Posterior cingulate gyrus (tissue), 11 donors: ENCODE results near the gene MINDY4.

Experiments used
- DNase-seq, 10 donors: peaks; one replicate each; pipeline versions ENCODE4 v3.0.0 to v3.0.0-alpha.2; 2020 to 2021; ENCODE audit warnings: mixed read lengths in 3 of 10
- intact Hi-C: fragments of 100-400 bp; cut with DNase I; formaldehyde crosslinking; loops from one replicate; pipeline ENCODE4 v1.15.1; 2023

MINDY4 gene

GRCh38 chr7:30866939-30867338 is 95.7 kb downstream of the MINDY4 start:
- intact Hi-C loops = no loop called here
- no peak for DNase-seq

DNA sequence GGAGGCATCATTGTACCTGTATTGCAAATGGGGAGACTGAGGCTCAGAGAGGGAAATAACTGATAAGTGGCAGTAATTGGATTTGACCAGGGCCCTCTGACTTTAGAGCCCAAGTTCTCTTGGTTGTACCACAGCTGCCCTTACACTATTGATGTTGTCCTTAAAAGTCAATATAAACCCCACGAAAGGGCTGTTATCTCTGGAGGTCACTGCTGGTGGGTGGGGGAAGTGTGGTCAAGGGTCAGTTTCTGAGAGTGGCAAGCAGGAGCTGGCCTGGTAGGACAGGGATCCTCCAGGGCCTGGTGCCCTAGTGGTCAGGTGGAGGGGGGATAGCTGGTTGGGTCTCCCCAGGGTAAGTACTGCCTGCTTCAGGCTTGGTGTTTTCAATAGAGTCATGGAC is 96.3 kb downstream of the MINDY4 start:
- intact Hi-C loops = no loop called here

GRCh38 chr7:30869794-30870611 is 98.8 kb downstream of the MINDY4 start:
- peak in 4 of 10 donors; percentile 16 to 86 (median 47) for DNase-seq
- intact Hi-C loops = no loop called here

More for the DNA sequence above, 96.3 kb downstream of the MINDY4 start:
- DNase-seq = peak in 1 of 10 donors; percentile 8

GRCh38 chr7:30870821-30871518 is 99.8 kb downstream of the MINDY4 start:
- intact Hi-C loops = no loop called here
- peak in 1 of 10 donors; percentile 42 for DNase-seq

DNA sequence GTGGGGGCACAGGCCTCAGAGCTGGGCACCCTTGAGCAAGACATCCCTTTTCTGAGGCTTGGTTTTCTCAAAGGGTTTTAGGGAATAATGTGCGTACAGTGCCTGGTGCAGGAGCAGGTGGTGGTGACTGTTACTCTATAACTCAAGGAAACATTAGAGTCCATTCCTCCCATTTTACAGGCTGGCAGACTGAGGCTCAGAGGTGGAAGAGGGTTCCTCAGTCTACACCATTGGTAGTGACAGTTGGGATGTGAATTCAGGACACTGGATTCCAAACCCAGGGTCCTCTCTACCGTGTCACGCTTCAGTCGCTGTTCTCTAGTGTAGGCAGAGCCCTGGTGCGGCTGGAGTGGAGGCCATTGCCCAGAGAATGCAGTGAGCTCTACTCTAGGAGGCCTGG is 100.4 kb downstream of the MINDY4 start:
- intact Hi-C loops = no loop called here
- peak in 1 of 10 donors; percentile 24 for DNase-seq

DNA sequence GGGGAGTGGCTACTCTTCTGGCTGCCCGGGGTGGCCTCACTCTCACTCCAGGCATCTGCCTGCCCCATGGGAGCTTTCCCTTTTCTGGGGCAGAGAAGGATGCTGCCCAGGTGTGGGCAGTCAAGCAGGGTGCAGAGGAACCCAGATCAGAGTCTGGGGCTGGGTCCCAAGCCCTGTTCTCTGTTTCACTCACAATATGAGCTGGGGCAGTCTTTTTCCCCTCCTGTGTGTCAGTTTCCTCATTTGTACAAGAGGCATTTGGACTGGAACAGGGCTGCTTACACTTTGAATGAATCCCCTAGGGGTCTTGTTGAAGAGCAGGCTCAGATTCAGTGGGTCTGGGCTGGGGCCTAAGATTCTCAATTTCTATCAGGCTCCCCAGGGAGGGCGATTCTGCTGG is 102.0 kb downstream of the MINDY4 start:
- DNase-seq = no peak
- intact Hi-C loops = no loop called here

DNA sequence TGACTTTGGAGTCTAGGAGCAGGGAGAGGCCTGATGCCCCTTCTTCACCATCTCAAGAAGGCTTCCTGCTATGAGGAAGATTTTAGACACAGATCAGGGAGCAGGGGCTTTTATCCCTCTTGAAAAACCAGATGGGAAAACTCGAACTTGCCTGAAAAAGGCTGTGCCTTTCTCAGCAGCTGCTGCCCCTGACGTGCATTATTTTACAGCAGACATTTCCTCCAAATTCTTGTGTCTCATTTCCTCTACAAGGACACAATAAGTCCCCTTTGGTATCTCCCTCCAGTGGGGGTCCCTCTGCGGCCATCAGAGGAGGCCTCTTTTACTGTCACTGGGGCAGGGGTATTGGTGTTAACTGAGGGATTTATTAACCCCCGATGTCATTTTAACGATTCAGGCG is 102.4 kb downstream of the MINDY4 start:
- intact Hi-C loops = no loop called here

DNA sequence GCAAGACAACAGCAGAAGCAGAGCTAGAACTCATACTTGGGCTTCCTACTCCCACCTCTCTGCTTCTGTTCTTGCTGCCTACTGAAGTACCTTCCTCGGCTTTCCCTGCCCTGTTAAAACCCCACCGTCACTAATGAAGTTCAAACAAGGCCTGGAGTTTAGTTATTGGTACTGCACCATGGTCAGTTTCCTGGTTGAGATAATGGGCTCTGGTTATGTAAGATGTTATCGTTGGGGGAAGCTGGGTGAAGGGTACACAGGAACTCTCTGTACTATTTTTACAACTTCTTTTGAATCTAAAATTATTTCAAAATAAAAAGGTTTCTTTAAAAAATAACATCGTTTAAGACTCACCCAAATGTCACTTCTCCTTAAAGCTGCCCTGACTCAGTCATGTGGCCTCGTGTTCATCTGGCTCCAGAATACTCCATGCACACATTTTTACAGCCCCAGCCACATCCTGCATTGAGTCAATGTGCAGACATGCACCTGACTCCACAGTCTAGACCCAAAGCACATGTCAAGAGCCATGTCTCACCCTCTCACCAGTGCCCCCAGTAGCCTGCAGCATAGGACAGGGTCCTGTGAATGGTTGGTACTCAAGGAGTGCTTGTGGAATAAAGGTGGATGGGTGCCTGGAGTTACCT is 103.6 kb downstream of the MINDY4 start:
- DNase-seq = no peak
- intact Hi-C loops = no loop called here

More for the DNA sequence above, 102.4 kb downstream of the MINDY4 start:
- no peak for DNase-seq

DNA sequence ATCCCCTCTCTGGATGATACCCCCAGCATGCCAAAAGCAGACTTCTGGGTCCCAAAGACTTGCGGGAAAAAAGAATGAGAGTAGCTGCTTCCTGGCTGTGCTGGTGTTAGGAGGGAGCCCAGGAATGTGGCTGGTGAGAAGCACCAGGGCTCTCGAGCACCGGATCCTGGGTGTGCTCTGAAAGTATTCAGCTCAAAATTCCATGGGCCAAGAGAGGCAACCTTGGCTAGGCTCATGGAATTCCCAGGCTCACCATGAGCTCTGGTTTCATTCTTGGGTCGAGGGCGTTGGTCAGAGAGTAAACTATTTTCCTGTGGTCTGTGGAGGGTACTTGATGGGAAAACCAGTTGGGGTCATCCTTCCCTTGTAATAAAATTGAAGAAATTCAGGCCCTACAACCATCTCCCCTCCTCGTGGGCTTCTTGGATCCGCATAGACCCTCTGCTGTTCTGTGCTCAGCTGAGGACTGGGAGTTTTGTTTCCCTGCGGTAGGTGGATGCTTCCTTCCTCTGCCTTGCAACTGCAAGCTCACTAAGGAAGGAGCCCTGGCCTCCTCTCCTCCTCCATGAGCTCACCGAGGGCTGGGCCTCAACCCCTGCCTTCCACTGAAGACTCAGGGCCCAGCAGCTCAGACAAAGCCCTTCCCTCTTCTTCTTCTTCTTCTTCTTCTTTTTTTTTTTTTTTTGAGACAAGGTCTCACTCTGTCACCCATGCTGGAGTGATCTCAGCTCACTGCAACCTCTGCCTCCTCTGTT is 106.0 kb downstream of the MINDY4 start:
- peak in 1 of 10 donors; percentile 43 for DNase-seq
- intact Hi-C loops = no loop called here

DNA sequence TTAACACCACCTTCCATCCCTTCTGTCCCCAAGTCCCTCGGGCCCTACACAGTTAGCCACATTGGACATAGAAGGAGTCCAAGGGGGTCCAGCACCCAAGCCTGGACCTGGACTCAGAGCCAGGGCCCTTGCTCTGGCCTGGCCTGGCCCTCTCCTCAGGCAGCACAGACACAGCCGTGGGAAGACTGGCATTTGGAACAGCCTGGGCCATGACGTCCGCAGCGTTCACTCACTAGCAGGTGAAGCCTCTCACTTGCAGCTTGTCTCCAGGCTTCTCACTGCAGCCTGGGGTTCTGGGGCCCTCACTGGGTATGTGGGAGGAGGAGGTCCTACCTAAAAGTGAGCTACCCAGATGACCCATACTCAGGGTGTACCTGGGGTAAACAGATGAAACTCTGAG is 106.8 kb downstream of the MINDY4 start:
- intact Hi-C loops = no loop called here
- DNase-seq = no peak

- intact Hi-C loops = no loop called here
- no peak for DNase-seq
These were observed 108.2 kb downstream of the MINDY4 start for GRCh38 chr7:30879139-30880124.

- intact Hi-C loops = no loop called here
- DNase-seq = no peak
These were observed 109.0 kb downstream of the MINDY4 start for GRCh38 chr7:30880125-30880720.

DNA sequence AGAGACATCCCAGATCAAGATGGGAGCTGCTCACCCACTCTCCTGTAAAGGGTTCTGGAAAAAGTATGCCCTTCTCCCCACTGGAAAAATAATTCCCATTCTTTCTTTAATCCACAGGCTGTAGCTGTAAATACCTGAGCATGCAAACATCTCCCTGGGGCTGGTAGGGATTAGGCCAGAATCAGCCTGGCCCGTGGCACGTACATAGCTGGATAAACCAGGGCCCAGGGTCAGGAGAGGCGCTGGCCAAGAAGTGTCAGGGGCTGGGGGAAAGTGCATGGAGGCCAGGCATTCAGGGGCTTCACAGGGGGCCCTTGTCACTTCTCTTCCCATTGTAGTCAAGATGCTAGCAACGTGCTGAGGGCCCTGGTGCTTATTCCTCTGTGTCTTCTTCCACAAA is 109.7 kb downstream of the MINDY4 start:
- DNase-seq = peak in 1 of 10 donors; percentile 35
- intact Hi-C loops = no loop called here

DNA sequence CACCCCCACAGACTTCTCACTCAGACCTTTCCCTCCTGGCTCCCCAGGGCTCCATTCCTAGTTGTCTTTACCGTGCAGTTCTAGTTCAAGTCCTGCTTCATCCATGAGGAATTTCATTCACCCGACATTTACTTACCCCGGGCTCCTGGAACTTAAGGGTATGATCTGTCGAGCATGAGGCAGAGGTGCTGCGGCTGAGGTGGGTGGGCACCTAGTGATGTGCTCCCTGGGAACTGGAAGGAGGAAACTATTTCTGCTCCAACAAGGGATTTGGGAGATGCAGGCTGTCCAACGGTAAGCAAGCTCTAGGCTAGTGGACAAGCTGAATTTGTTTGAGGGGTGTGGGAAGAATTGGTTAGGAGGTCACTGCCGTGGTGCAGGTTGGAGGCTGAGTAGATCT is 110.2 kb downstream of the MINDY4 start:
- DNase-seq = no peak
- intact Hi-C loops = no loop called here

DNA sequence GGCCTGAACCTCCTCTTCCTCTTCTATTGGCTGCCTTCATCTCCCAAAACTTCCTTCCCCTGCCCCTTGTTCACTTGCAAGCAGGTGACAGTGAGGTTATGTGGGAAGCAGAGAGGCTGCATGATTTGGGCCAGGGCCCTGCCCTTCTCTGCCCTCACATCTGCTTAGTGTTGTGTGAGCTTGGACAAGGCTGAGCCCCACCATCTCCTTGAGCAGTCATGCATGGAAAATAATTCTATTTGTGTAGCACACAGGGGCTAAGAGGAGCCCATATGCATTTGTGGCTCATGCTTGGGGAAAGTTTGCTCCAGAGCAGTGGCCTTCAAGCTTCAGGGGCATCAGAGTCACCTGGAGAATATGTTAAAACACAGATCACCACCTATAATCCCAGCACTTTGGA is 113.7 kb downstream of the MINDY4 start:
- DNase-seq = no peak
- intact Hi-C loops = no loop called here

DNA sequence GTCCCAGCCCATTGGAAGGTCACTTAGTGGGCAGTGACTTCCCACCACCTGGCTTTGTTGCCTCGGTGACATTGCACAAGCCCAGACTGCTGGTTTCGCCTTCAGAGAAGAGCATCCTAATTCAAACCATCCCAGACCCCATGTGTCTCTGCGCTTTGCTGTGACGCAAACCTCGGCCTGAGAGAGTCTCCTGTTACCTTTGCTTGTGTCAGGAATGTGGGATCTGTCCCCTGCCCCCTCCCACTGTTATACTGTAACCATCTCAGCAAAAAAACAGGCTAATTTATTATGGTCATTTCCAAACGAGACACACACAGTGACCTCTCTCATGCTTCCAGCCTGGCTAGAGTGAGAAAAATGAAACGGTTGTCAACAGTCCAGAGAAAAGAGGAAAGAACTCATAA is 115.4 kb downstream of the MINDY4 start:
- intact Hi-C loops = no loop called here
- DNase-seq = no peak

DNA sequence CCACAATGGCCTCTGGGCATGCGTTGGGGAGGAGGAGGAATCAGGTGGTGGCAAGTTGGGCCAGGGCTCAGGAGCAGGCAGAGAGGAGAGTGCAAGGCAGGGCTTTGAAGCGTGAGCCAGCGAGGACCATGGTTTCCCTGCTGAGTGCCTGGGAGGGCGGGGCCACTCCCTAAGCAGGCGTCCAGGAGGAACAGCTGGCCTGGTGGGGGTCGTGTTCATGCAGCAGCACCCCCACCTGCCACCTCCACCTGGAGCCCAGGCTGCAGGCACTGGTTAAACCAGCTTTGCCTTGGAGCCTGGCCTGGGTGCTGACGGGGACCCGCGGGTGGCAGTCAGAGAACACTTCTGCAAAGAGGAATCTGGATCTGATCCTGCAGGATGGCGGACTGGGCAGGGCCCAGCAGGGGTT is 116.3 kb downstream of the MINDY4 start:
- no peak for DNase-seq
- intact Hi-C loops = no loop called here

GRCh38 chr7:30888747-30889146 is 117.5 kb downstream of the MINDY4 start:
- no peak for DNase-seq
- intact Hi-C loops = no loop called here

GRCh38 chr7:30890226-30890625 is 119.0 kb downstream of the MINDY4 start:
- intact Hi-C loops = no loop called here
- no peak for DNase-seq
